LNCaP clone FGC (cell line): Measurements from ENCODE around the gene XRCC4.

Source experiments
- DNase-seq: peaks from one replicate; pipeline ENCODE4 v3.0.0-alpha.2; 2011; ENCODE audit warnings: low read depth
- H3K4me3 ChIP-seq: 2 replicates; pipeline ENCODE4 v1.5.1; 2011; ENCODE audit warnings: mild to moderate bottlenecking, low read depth, low read length, control low read depth
- CTCF ChIP-seq: IDR thresholded peaks from 2 replicates; pipeline ENCODE4 v1.5.1; 2012; ENCODE audit warnings: mild to moderate bottlenecking; ENCODE audit not compliant: control insufficient read depth, insufficient read depth; ENCODE audit errors: extremely low read depth

The XRCC4 gene

GRCh38 chr5:83388608-83389007 lies 311.3 kb downstream of the XRCC4 start:
- no peak for TF ChIP-seq CTCF
- no peak for DNase-seq
- no peak overlapping the region for H3K4me3 ChIP-seq

DNA sequence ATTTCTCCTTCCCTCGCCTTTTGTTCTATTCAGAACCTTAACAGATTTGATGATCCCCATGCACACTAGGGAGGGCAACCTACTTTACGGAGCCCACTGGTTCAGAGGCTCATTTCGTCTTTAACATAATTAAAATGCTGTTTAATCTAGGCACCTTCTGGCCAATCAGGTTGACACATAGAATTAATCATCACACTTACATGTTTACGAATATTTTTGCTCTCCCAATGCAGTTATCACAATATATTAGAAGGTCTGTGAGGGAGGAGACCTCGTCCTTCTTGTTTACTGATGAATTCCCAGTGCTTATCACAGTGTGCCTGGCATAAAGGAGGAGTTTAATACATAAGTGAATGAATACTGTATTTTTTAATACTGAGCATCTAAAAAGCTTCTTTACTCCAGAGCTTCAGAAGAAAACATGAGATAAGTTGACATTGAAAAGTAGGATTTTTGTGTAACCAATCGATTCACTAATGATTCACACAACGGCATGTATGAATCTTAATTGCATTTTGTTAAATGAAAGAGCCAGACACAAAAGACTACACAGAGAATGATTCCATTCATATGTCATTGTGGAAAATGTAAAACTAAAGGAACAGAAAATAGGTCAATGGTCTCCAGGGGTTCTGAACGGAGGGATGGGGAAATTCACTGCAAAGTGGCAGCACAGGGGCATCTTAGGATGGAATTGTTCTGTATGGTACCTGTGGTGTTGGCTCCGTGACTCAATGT lies 315.6 kb downstream of the XRCC4 start:
- TF ChIP-seq CTCF: no peak
- H3K4me3 ChIP-seq: no peak overlapping the region
- no peak for DNase-seq

DNA sequence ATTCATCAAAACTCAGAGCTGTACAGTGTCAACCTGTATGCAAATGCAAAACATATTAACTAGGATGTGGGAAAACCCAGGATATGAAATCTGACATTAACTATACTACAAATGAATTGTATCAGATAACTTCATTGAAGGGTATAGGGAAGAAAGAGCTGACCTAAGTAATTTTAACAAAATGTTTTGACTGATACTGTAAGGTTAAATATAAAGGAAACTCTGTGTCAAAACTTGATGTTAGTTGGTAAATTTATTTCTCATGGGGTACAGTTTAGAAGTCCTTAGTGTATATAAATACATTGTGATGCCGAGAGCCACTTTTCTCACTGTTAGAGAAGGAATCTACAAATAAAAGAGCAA lies 316.1 kb downstream of the XRCC4 start:
- H3K4me3 ChIP-seq: no peak overlapping the region
- no peak for TF ChIP-seq CTCF
- no peak for DNase-seq

GRCh38 chr5:83394190-83394589 lies 316.8 kb downstream of the XRCC4 start:
- no peak for DNase-seq
- no peak overlapping the region for H3K4me3 ChIP-seq
- no peak for TF ChIP-seq CTCF

GRCh38 chr5:83396662-83397061 lies 319.3 kb downstream of the XRCC4 start:
- TF ChIP-seq CTCF: no peak
- DNase-seq: no peak
- no peak overlapping the region for H3K4me3 ChIP-seq

GRCh38 chr5:83397658-83398057 lies 320.3 kb downstream of the XRCC4 start:
- no peak for DNase-seq
- no peak for TF ChIP-seq CTCF
- H3K4me3 ChIP-seq: no peak overlapping the region

- no peak for TF ChIP-seq CTCF
- no peak for DNase-seq
- H3K4me3 ChIP-seq: no peak overlapping the region
Observed at GRCh38 chr5:83400241-83400640, 322.9 kb downstream of the XRCC4 start.
